HG03135 (cell line): ENCODE results near the gene TOMM40.
"Not testable (repeated sequence)": the region's sequence is repeated elsewhere in the genome, so short reads cannot be mapped to it uniquely, and the experiment has no call there.

Experiments used
- ATAC-seq: cut with Tn5 transposase; IDR thresholded peaks from one replicate; pipeline ENCODE4 v1.9.1; 2021; ENCODE audit warnings: mild to moderate bottlenecking, moderate library complexity; ENCODE audit not compliant: unreplicated experiment

The TOMM40 gene

GRCh38 chr19:44893332-44894051, 2.4 kb downstream of the TOMM40 start:
- ATAC-seq, result no peak

GRCh38 chr19:44894052-44894400, 3.0 kb downstream of the TOMM40 start:
- no peak for ATAC-seq

- ATAC-seq, result no peak
Measured at GRCh38 chr19:44894946-44895345, 3.9 kb downstream of the TOMM40 start.

- no peak for ATAC-seq
Measured at GRCh38 chr19:44897835-44898234, 6.8 kb downstream of the TOMM40 start.

GRCh38 chr19:44900328-44901244, 9.5 kb downstream of the TOMM40 start:
- ATAC-seq, result no peak

GRCh38 chr19:44903216-44903601, 12.2 kb downstream of the TOMM40 start:
- no peak for ATAC-seq

GRCh38 chr19:44903602-44904425, 12.8 kb downstream of the TOMM40 start:
- no peak for ATAC-seq

- no peak for ATAC-seq
Measured at GRCh38 chr19:44904426-44904994, 13.5 kb downstream of the TOMM40 start.

- no peak for ATAC-seq
Measured at GRCh38 chr19:44905437-44906160, 14.5 kb downstream of the TOMM40 start, which contains the start of gene APOE. TSS of gene APOE (plus strand) at chr19:44905796. CDS start at chr19:44906625, 829 bp downstream.

GRCh38 chr19:44907613-44908012, 16.6 kb downstream of the TOMM40 start:
- ATAC-seq, result no peak

GRCh38 chr19:44908074-44908835, 17.2 kb downstream of the TOMM40 start:
- ATAC-seq, result no peak

GRCh38 chr19:44908836-44909261, 17.8 kb downstream of the TOMM40 start:
- ATAC-seq, result no peak

- no peak for ATAC-seq
Measured at GRCh38 chr19:44909775-44910174, 18.7 kb downstream of the TOMM40 start.

GRCh38 chr19:44911896-44912295, 20.8 kb downstream of the TOMM40 start:
- not testable (repeated sequence) for ATAC-seq

GRCh38 chr19:44912854-44913253, 21.8 kb downstream of the TOMM40 start:
- ATAC-seq, result no peak

GRCh38 chr19:44913512-44914432, 22.7 kb downstream of the TOMM40 start:
- ATAC-seq, result not testable (repeated sequence)

- ATAC-seq, result peak; percentile 94
Measured at GRCh38 chr19:44914433-44915206, 23.6 kb downstream of the TOMM40 start, which contains the start of gene APOC1. TSS of gene APOC1 (plus strand) at chr19:44914608. CDS start at chr19:44914892, 284 bp downstream.
